ENCODE data around the gene CCDC8.

CCDC8 gene

GRCh38 chr19:46373491-46374359 lies 39.6 kb downstream of the CCDC8 start:
- H3K27ac Mint-ChIP-seq: no peak overlapping the region
- no peaks in the 10 kb centered on the region for H3K27me3 Mint-ChIP-seq
- peaks cover 21% of the 10 kb centered on the region for H3K36me3 Mint-ChIP-seq
- DNase-seq (ENCODE audit: low spot score in 2 of 2) (no peak), ATAC-seq (ENCODE audit: low read depth) (no peak)
- no peak overlapping the region for H3K4me3 Mint-ChIP-seq
- peaks cover 4% of the 10 kb centered on the region for H3K4me1 Mint-ChIP-seq
- H3K9me3 Mint-ChIP-seq: no peaks in the 10 kb centered on the region

DNA sequence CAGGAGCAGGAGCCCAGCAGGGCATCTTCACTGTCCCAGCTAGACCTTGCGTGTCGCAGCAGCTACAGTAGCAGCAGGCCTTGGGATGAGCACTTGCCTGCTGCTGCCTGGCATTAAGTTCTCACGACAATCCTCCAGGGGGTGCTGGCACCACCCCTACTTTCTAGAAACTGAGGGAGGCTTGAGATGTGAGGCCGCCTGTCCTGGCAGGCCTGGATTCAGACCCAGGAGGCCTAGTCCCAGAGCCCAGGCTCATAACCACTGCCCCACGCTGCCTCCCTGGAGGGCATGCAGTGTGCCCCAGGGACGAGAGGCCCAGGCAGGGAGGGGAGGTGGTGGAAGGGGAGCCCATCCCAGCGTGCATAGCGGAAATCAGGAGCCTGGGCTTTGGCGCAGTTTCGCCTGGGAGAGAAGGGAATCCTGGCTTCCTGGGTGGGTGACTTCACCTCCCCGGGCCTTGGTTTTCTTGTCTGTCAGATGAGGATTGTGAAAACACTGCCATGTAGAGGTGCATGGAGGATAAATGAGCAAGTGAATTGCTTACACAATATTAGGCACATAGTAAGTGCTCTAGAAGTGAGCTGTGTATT lies 40.4 kb downstream of the CCDC8 start:
- peaks cover 6% of the 10 kb centered on the region for H3K4me1 Mint-ChIP-seq
- H3K9me3 Mint-ChIP-seq: no peaks in the 10 kb centered on the region
- no peaks in the 10 kb centered on the region for H3K27me3 Mint-ChIP-seq
- H3K27ac Mint-ChIP-seq: no peak overlapping the region
- ATAC-seq (ENCODE audit: low read depth): no peak
- H3K4me3 Mint-ChIP-seq: no peak overlapping the region
- no peak for DNase-seq (ENCODE audit: low spot score in 2 of 2)
- peaks cover 16% of the 10 kb centered on the region for H3K36me3 Mint-ChIP-seq

DNA sequence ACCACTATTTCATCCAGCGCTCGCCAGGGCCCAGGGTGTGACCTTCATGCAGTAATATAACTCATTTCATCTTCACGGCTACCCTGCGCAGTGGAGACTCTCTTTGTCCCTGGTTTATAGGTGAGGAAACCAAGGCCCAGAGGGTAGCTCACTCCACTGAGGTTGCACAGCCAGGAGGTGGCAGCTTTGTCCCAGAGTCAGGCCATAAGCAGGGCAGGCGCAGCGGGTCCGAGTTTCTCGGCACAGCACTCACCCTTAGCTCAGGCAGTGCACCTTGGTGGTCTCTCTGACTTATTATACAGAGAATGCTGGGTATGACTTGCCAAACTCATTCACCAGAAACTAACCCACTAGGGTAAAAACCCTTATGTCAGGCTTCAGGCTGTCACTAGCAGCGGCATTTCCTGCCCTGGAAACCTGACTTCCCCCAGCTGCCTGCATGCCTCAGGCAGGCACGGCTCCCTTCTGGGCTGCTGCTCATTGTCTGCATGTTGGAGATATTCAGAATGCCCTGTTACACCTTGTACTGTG lies 41.9 kb downstream of the CCDC8 start:
- Mint-ChIP-seq H3K4me3 (no peak overlapping the region), H3K9me3 (no peaks in the 10 kb centered on the region), H3K36me3 (peaks cover 11% of the 10 kb centered on the region), H3K27ac (peak overlapping the region; percentile 7), H3K27me3 (no peaks in the 10 kb centered on the region), H3K4me1 (peaks cover 6% of the 10 kb centered on the region)
- DNase-seq (ENCODE audit: low spot score in 2 of 2) (no peak), ATAC-seq (ENCODE audit: low read depth) (no peak)

DNA sequence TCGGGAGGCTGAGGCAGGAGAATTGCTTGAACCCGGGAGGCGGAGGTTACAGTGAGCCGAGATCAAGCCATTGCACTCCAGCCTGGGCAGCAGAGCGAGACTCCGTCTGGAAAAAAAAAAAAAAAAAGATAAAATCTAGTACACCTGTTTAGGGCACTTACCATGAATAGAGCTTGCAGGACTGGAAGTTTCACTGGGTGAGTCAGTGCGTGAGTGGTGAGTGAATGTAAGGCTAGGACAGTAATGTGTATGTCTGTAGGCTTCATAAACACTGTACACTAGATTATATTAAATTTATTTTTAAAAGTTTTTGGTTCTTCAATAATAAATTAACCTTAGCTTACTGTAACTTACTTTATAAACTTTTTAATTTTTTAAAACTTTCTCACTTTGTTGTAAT lies 43.5 kb downstream of the CCDC8 start:
- H3K36me3 Mint-ChIP-seq: peaks cover 5% of the 10 kb centered on the region
- H3K4me3 Mint-ChIP-seq: no peak overlapping the region
- H3K4me1 Mint-ChIP-seq: peaks cover 6% of the 10 kb centered on the region
- DNase-seq (ENCODE audit: low spot score in 2 of 2) (no peak), ATAC-seq (ENCODE audit: low read depth) (no peak)
- no peaks in the 10 kb centered on the region for H3K27me3 Mint-ChIP-seq
- H3K9me3 Mint-ChIP-seq: no peaks in the 10 kb centered on the region
- no peak overlapping the region for H3K27ac Mint-ChIP-seq

GRCh38 chr19:46368116-46368515 lies 45.2 kb downstream of the CCDC8 start:
- Mint-ChIP-seq H3K27me3 (no peaks in the 10 kb centered on the region), H3K9me3 (no peaks in the 10 kb centered on the region), H3K4me1 (peaks cover 12% of the 10 kb centered on the region), H3K4me3 (no peak overlapping the region), H3K27ac (no peak overlapping the region), H3K36me3 (peaks cover 14% of the 10 kb centered on the region)
- DNase-seq (ENCODE audit: low spot score in 2 of 2) (no peak), ATAC-seq (ENCODE audit: low read depth) (no peak)

DNA sequence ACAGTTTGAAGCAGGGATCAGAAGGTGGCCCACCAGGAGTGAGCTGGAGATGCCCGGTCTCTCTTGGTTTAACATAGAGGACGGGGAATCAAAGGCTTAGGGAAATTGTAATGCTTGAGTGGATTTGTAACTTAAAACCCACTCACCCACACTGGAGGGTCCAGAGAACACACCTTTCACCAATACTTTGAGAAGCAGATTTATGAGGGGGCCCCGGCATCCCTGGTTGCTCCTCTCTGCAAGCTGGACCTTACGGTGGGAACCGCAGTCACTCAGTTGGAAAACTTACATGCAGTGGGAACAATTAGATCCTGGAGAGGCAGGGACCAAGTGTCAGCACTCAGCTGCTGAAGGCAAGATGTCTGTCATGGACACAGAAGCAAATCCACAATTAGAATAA lies 45.9 kb downstream of the CCDC8 start:
- DNase-seq (ENCODE audit: low spot score in 2 of 2): no peak
- no peak overlapping the region for H3K27ac Mint-ChIP-seq
- peaks cover 12% of the 10 kb centered on the region for H3K4me1 Mint-ChIP-seq
- no peak for ATAC-seq (ENCODE audit: low read depth)
- no peak overlapping the region for H3K4me3 Mint-ChIP-seq
- H3K36me3 Mint-ChIP-seq: peaks cover 14% of the 10 kb centered on the region
- no peaks in the 10 kb centered on the region for H3K9me3 Mint-ChIP-seq
- no peaks in the 10 kb centered on the region for H3K27me3 Mint-ChIP-seq

DNA sequence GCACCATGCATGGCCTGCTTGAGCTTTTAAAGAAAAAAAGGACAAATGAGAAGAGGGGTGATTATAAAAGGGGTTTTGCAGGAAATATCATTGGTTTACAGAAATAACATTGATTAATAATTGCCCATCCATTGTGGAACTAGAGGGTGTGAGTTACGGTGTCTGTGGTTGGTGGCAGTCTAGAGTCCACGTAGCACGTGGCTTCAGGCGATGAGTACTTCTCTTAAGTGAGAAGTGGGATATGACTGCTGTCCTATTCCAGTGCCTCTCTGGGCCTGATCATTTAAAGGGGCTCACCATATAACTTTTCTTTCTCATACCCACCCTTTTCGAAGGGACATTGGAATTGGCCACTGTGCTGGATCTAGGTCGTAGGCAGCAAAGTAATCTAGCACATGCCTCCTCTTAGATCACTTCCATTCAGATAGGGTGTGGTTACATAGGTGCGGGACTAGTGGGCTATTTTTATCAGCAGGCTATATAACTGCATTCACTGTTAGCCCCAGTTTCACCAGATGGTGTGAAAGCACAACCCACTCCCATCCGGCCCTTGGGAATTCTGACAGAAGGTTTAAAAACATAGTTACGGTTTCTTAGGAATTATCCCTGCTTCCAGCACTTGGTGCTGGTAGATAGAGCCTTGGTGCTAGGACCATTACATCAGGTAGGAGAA lies 46.6 kb downstream of the CCDC8 start:
- Mint-ChIP-seq H3K4me1 (peaks cover 14% of the 10 kb centered on the region), H3K9me3 (no peaks in the 10 kb centered on the region)

GRCh38 chr19:46365561-46365960 lies 47.8 kb downstream of the CCDC8 start:
- no peaks in the 10 kb centered on the region for H3K9me3 Mint-ChIP-seq
- H3K27ac Mint-ChIP-seq: no peak overlapping the region
- H3K36me3 Mint-ChIP-seq: peaks cover 14% of the 10 kb centered on the region
- no peak overlapping the region for H3K4me3 Mint-ChIP-seq
- DNase-seq (ENCODE audit: low spot score in 2 of 2): no peak
- H3K4me1 Mint-ChIP-seq: peaks cover 14% of the 10 kb centered on the region
- H3K27me3 Mint-ChIP-seq: no peaks in the 10 kb centered on the region
- no peak for ATAC-seq (ENCODE audit: low read depth)

More for the DNA sequence above, 46.6 kb downstream of the CCDC8 start:
- no peak for ATAC-seq (ENCODE audit: low read depth)
- no peak for DNase-seq (ENCODE audit: low spot score in 2 of 2)
- peak overlapping the region; percentile 17 for H3K27ac Mint-ChIP-seq
- no peaks in the 10 kb centered on the region for H3K27me3 Mint-ChIP-seq
- H3K36me3 Mint-ChIP-seq: peaks cover 14% of the 10 kb centered on the region
- no peak overlapping the region for H3K4me3 Mint-ChIP-seq

- Mint-ChIP-seq H3K4me3 (no peak overlapping the region), H3K9me3 (no peaks in the 10 kb centered on the region), H3K27ac (no peak overlapping the region), H3K27me3 (no peaks in the 10 kb centered on the region), H3K4me1 (peaks cover 14% of the 10 kb centered on the region), H3K36me3 (peaks cover 14% of the 10 kb centered on the region)
- ATAC-seq (ENCODE audit: low read depth) (no peak), DNase-seq (ENCODE audit: low spot score in 2 of 2) (no peak)
Observed at GRCh38 chr19:46364359-46364758, 49.0 kb downstream of the CCDC8 start.

GRCh38 chr19:46361915-46362314 lies 51.4 kb downstream of the CCDC8 start:
- Mint-ChIP-seq H3K4me1 (peaks cover 15% of the 10 kb centered on the region), H3K27ac (peak overlapping the region; percentile 16), H3K4me3 (no peak overlapping the region), H3K27me3 (no peaks in the 10 kb centered on the region), H3K9me3 (no peaks in the 10 kb centered on the region), H3K36me3 (peaks cover 15% of the 10 kb centered on the region)
- ATAC-seq (ENCODE audit: low read depth): no peak
- DNase-seq (ENCODE audit: low spot score in 2 of 2): no peak
